Measurements from ENCODE around the gene UBN1.
A peak's percentile ranks its signal among the peaks of the same experiment; 100 is the strongest.

UBN1 gene

GRCh38 chr16:4846901-4847773 is at the start of gene UBN1, which contains the start of gene GLYR1:
TSS of gene UBN1 (plus strand) at chr16:4847481. CDS start at chr16:4852918, 5,437 bp downstream.
TSS of gene GLYR1 (minus strand) at chr16:4847288. CDS start at chr16:4847265, 23 bp downstream.
- DNase-seq = peak; percentile 98

- no peak for DNase-seq
Measured at GRCh38 chr16:4797805-4798252, 49.5 kb upstream of the UBN1 start.

- no peak for DNase-seq
Measured at GRCh38 chr16:4798456-4798855, 48.8 kb upstream of the UBN1 start.

GRCh38 chr16:4799171-4799855 is 48.0 kb upstream of the UBN1 start:
- no peak for DNase-seq

GRCh38 chr16:4800290-4801041 is 46.8 kb upstream of the UBN1 start:
- DNase-seq = no peak

GRCh38 chr16:4801051-4801961 is 46.0 kb upstream of the UBN1 start:
- no peak for DNase-seq

GRCh38 chr16:4801962-4802658 is 45.2 kb upstream of the UBN1 start, which contains the start of gene ROGDI:
TSS of gene ROGDI (minus strand) at chr16:4802633. CDS start at chr16:4802571, 62 bp downstream.
- peak; percentile 96 for DNase-seq

- DNase-seq = peak; percentile 97
Measured at GRCh38 chr16:4802659-4803287, 44.5 kb upstream of the UBN1 start.

GRCh38 chr16:4803401-4803844 is 43.9 kb upstream of the UBN1 start:
- DNase-seq = no peak

GRCh38 chr16:4803898-4804762 is 43.2 kb upstream of the UBN1 start:
- no peak for DNase-seq

- DNase-seq = no peak
Measured at GRCh38 chr16:4805231-4805630, 42.0 kb upstream of the UBN1 start.

GRCh38 chr16:4806280-4806679 is 41.0 kb upstream of the UBN1 start:
- no peak for DNase-seq

- DNase-seq = no peak
Measured at GRCh38 chr16:4811242-4811641, 36.0 kb upstream of the UBN1 start.

- no peak for DNase-seq
Measured at GRCh38 chr16:4811773-4812172, 35.5 kb upstream of the UBN1 start.

GRCh38 chr16:4813251-4814003 is 33.9 kb upstream of the UBN1 start:
- DNase-seq = no peak

GRCh38 chr16:4814046-4814445 is 33.2 kb upstream of the UBN1 start:
- DNase-seq = no peak

GRCh38 chr16:4814542-4815173 is 32.6 kb upstream of the UBN1 start:
- DNase-seq = no peak

GRCh38 chr16:4820652-4821051 is 26.6 kb upstream of the UBN1 start:
- DNase-seq = no peak
